HG03432 (cell line): ENCODE measurements around the gene CFAP43.

Source experiments
- ATAC-seq: cut with Tn5 transposase; IDR thresholded peaks from one replicate; pipeline ENCODE4 v1.9.1; 2021; ENCODE audit warnings: mild to moderate bottlenecking, moderate library complexity; ENCODE audit not compliant: unreplicated experiment

Gene CFAP43

GRCh38 chr10:104231784-104232612, at the start of gene CFAP43:
Gene CFAP43 (minus strand): TSS chr10:104232364. CDS start chr10:104232246, 118 bp downstream.
- peak; percentile 100 for ATAC-seq

GRCh38 chr10:104281694-104282093, 49.5 kb upstream of the CFAP43 start:
- ATAC-seq: no peak

GRCh38 chr10:104279550-104280259, 47.5 kb upstream of the CFAP43 start:
- no peak for ATAC-seq

DNA sequence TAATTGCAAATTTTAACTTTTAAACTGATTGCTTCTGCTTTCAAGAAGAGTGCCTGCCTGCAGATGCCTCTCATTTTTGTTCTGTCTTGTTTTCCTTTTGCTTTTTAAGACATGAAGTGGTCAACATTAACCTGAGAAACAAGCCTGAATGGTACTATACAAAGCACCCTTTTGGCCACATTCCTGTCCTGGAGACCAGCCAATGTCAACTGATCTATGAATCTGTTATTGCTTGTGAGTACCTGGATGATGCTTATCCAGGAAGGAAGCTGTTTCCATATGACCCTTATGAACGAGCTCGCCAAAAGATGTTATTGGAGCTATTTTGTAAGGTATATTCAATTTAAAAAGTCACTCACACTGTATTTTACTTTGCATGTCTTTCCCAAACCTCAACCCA, 45.6 kb upstream of the CFAP43 start:
- no peak for ATAC-seq

- no peak for ATAC-seq
Measured at GRCh38 chr10:104276192-104276591, 44.0 kb upstream of the CFAP43 start.

DNA sequence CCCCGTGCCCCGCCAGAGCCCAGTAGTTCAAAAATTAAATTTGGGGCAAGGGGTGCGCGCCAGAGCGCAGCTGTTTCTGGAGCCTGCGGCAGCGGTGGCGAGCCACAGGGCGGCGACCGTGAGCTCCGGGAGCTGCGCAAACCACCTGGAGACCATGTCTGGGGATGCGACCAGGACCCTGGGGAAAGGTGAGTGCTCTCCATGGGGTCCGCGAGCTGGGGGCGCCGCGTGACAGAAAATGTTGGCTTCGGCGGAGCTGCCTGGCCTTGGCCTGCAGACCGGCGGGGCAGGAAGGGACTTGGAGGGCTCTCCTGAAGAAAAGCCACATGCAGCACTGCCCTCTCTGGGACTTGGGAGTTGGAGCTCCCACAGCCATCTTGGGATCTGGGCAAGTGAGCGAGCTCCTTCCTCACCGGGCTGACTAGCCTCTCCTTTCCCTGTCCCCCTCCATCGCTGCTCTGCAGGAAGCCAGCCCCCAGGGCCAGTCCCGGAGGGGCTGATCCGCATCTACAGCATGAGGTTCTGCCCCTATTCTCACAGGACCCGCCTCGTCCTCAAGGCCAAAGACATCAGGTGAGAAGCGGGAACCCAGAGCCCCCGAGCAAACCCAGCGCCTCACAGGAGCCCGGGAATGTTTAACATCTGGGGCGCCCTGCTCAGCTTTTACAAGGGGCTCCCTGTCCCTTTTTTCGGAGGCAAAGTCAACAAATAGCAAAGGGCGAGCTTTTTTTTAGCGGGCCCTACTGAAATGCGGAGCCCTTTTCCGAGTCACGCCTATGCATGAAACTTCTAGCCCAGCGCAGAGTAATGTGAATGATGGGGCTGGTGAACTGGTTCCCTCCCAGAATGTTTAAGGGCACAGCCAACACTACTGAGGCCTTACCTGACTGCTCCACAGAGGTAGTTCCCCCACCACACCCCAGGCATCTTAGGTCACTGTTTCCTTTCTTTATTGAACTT, 42.9 kb upstream of the CFAP43 start:
- peak; percentile 96 for ATAC-seq

GRCh38 chr10:104273899-104274575, 41.9 kb upstream of the CFAP43 start:
- ATAC-seq: no peak

GRCh38 chr10:104273286-104273685, 41.1 kb upstream of the CFAP43 start:
- no peak for ATAC-seq

GRCh38 chr10:104268713-104269645, 36.8 kb upstream of the CFAP43 start, which contains the start of gene GSTO2:
Gene GSTO2 (plus strand): TSS chr10:104269184. CDS start chr10:104274916, 5,732 bp downstream.
- peak; percentile 99 for ATAC-seq

GRCh38 chr10:104268405-104268712, 36.2 kb upstream of the CFAP43 start:
- ATAC-seq: no peak

DNA sequence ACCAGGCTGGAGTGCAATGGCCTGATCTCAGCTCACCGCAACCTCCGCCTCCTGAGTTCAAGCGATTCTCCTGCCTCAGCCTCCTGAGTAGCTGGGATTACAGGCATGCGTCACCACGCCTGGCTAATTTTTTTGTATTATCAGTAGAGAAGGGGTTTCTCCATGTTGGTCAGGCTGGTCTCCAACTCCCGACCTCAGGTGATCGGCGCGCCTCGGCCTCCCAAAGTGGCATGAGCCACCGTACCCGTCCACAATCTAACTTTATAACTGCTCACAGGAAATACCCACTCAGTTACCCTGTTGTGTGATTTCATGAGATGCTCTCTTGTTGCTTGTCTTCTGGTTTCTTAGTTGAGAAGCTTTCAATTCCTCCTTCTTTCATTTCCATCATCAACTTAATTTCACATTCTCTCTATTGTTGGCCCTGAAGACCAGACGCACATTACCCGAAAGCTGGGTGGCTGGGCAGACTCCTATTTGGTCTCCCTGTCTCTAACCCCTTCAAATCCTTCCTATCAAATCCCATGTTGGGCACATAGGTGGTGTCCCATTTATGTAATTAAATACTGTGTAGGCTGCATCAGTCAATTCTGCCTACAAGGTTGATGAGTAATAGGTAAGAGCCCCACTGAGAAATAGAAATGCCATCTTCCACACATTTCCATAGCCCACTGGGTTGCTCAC, 35.7 kb upstream of the CFAP43 start:
- ATAC-seq: no peak

DNA sequence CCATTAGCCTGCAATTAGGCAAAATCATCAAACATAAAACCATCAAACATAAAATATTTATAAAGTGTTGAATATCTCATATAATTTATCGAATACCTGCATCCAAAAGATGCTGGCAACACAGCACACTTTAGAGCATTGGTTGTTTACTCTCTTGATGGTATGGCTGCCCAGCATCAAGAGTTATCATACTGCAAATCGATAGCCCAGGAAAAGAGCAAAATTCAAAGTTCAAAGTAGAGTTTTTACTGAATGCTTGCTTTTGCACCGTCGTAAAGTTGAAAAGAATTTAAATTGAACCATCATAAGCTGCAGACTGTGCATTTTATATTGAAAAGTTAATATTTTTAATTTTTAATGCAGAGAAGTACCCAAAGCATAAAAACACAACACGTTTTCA, 32.6 kb upstream of the CFAP43 start:
- ATAC-seq: no peak

- ATAC-seq: no peak
Measured at GRCh38 chr10:104262055-104262454, 29.9 kb upstream of the CFAP43 start.

DNA sequence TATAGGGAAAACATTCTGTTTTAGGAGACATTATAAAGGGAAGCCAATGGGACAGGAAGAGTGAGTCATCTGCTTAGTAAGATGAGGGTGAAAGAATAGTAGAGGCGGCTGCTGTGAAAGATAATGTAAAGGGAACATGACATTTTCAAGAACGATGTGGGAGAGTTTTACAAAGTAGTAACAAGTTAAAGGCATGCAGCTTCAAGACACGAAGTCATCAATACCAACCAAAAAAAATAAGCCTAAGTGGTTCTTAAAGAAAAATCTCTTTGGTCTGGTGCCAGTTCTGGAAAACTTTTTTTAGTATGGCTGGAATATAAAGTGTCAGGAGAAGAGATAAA, 28.6 kb upstream of the CFAP43 start:
- no peak for ATAC-seq

DNA sequence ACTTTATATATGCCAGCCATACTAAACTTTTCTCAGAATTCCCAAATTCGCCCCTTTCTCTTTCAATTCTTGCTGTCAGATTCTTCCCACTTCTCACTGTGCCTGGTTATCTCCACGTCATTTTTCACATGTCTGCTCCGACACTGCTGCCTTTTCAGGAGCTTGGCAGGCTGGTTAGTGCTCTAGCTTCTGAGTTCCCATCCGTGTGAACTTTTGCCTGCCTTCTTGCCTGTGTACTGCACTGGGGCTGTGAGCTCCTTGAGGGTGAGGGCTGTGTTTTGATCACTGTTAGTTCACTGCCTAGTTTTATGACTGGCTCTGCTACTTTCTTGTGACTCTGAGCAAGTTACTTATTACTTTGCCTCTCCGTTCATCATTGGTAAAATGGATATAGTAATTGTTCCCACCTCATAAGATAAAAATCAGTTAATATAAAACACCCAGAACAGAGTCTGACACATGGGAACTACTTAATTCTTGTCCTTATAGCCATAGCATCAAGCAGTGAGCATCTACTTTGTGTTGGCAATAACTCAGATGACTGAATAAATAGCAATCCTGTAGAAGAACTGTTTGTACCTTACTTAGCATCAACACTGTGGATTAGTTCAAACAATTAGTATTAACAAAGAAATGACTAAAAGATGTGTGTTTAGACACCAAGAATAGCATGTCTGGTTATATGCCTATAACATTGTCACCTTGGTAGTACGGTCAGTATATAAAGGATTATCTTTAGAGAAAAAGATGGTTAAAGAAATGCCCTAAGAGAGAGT, 28.0 kb upstream of the CFAP43 start:
- no peak for ATAC-seq

DNA sequence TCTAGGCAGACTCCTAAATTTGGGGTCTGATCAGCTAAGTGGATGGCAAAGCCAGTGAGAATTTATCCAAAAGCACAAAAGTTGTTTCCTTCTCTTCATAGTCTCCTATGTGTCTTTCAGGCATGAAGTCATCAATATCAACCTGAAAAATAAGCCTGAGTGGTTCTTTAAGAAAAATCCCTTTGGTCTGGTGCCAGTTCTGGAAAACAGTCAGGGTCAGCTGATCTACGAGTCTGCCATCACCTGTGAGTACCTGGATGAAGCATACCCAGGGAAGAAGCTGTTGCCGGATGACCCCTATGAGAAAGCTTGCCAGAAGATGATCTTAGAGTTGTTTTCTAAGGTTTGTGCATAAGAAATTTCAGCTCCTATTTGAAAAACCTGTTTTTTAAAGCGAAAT, 27.3 kb upstream of the CFAP43 start:
- ATAC-seq: no peak

DNA sequence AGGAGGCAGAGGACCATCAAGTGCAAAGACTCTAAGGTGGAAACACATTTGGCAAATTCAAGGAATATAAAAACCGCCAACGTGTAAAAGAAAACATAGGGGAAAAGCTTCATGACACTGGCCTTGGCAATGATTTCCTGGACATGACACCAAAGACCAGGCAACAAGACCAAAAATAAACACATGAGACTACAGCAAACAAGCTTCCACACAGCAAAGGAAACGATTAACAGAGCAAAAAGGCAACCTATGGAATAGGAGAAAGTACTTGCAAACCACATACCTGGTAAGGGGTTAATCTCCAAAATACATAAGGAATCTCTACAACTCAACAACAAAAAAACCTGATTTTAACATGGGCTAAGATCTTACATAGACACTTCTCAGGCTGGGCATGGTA, 26.0 kb upstream of the CFAP43 start:
- ATAC-seq: no peak

GRCh38 chr10:104257235-104257634, 25.1 kb upstream of the CFAP43 start:
- ATAC-seq: no peak
